H1 (cell line): ENCODE results near the gene RAPGEF1.

Experiments used
- CREB1 ChIP-seq: IDR thresholded peaks from 2 replicates; pipeline ENCODE4 v1.6.1; 2012; ENCODE audit warnings: inconsistent platforms
- GTF2F1 ChIP-seq: IDR thresholded peaks from 2 replicates; pipeline ENCODE4 v1.6.1; 2012; ENCODE audit warnings: low read depth, low read length, improper control_type of control experiment, borderline replicate concordance
- KDM5A ChIP-seq: fragments of 200-600 bp; IDR thresholded peaks from 2 replicates; pipeline ENCODE4 v1.7.1; 2012; ENCODE audit warnings: mild to moderate bottlenecking, low read length, inconsistent platforms, mixed read lengths
- NRF1 ChIP-seq: IDR thresholded peaks from 2 replicates; pipeline ENCODE4 v1.6.1; 2011; ENCODE audit warnings: mild to moderate bottlenecking, low read depth, low read length, improper control_type of control experiment
- RAD21 ChIP-seq, 2 experiments: IDR thresholded peaks in 1 of 2; conservative IDR thresholded peaks in 1 of 2; 2 replicates each; pipeline ENCODE4 v1.6.1; 2011; ENCODE audit warnings: low read depth in 2 of 2, low read length in 2 of 2, improper control_type of control experiment in 1 of 2, inconsistent platforms in 1 of 2, mild to moderate bottlenecking in 1 of 2, moderate library complexity in 1 of 2
- RXRA ChIP-seq: IDR thresholded peaks from 2 replicates; pipeline ENCODE4 v1.6.1; 2011; ENCODE audit warnings: low read depth, mild to moderate bottlenecking, low read length, moderate library complexity; ENCODE audit not compliant: insufficient read depth
- SUZ12 ChIP-seq: fragments of 200-600 bp; sonication (generic); IDR thresholded peaks from 2 replicates; pipeline ENCODE4 v1.6.1; 2012; ENCODE audit warnings: mild to moderate bottlenecking, inconsistent platforms, low read length, moderate library complexity, mixed read lengths
- TAF1 ChIP-seq: IDR thresholded peaks from 2 replicates; pipeline ENCODE4 v1.6.1; 2011; ENCODE audit warnings: mild to moderate bottlenecking, low read depth, low read length
- TCF12 ChIP-seq: IDR thresholded peaks from 2 replicates; pipeline ENCODE4 v1.6.1; 2011; ENCODE audit warnings: low read depth, mild to moderate bottlenecking, low read length
- TF ChIP-seq, protein P1 (sequence below), 3 experiments: IDR thresholded peaks; 1 replicate in 2 of 3; 2 replicates in 1 of 3; pipeline versions ENCODE4 v1.5.1 to v1.6.1; 2011; ENCODE audit warnings: low read length in 3 of 3, mild to moderate bottlenecking in 3 of 3, inconsistent platforms in 2 of 3, low read depth in 1 of 3, moderate library complexity in 1 of 3; ENCODE audit not compliant: insufficient read depth in 1 of 3; ENCODE audit errors: control extremely low read depth in 1 of 3

DNA sequence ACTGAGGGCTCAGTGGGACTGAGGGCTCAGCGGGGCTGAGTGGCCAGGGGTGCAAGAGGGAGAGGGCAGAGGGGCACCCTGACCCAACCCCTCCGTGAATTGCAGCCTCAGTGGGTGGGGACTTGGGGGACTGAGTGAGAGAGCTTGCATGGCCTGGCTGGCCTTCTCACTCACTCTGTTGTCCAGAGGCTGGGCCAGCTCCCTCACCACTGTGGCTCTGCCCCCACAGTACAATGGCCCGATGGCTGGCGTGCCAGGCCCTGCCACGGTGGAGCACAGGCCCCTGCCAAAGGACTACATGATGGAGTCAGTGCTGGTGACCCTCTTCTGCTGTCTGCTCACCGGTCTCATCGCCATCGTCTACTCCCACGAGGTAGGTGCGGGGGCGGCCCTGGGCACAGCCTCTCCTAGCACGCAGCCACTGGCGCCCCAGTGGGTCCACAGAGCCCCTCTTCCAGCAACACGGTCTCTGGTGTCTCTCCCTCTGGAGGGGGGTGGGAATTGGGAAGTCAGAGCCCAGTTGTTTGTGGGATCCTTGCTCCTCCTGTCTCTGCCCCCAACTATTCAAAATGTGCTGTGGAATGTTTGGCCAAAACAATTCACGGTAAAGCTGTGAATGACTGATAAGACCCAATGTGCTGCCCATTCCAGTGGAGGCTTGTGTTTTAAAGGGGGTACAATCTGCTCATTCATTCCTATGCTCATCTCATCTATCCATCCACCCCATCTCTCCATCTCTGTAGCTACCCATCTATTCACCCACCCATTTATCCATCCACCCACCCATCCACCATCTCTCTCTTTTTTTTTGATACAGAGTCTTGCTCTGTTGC, 183.8 kb downstream of the RAPGEF1 start:
- TF ChIP-seq TAF1: no peak
- no peak for TF ChIP-seq GTF2F1
- TF ChIP-seq SUZ12: no peak
- TF ChIP-seq NRF1: no peak
- no peak for TF ChIP-seq TCF12
- TF ChIP-seq CREB1: no peak
- TF ChIP-seq KDM5A: no peak
- TF ChIP-seq RAD21 (IDR thresholded peaks at IDR 0.05 in 1 of 2, conservative IDR thresholded peaks at IDR 0.05 in 1 of 2; ENCODE audit: low read depth in 2 of 2, low read length in 2 of 2): no peak
- TF ChIP-seq RXRA: no peak
- TF ChIP-seq, protein P1, sequence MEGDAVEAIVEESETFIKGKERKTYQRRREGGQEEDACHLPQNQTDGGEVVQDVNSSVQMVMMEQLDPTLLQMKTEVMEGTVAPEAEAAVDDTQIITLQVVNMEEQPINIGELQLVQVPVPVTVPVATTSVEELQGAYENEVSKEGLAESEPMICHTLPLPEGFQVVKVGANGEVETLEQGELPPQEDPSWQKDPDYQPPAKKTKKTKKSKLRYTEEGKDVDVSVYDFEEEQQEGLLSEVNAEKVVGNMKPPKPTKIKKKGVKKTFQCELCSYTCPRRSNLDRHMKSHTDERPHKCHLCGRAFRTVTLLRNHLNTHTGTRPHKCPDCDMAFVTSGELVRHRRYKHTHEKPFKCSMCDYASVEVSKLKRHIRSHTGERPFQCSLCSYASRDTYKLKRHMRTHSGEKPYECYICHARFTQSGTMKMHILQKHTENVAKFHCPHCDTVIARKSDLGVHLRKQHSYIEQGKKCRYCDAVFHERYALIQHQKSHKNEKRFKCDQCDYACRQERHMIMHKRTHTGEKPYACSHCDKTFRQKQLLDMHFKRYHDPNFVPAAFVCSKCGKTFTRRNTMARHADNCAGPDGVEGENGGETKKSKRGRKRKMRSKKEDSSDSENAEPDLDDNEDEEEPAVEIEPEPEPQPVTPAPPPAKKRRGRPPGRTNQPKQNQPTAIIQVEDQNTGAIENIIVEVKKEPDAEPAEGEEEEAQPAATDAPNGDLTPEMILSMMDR (IDR thresholded peaks at IDR 0.05; ENCODE audit: control extremely low read depth in 1 of 3, insufficient read depth in 1 of 3, low read depth in 1 of 3, low read length in 3 of 3): no peak
